HG03280 (cell line): ENCODE results near the gene SCRN2.

Experiments used
- ATAC-seq: cut with Tn5 transposase; IDR thresholded peaks from one replicate; pipeline ENCODE4 v1.9.1; 2021; ENCODE audit warnings: mild to moderate bottlenecking, moderate library complexity; ENCODE audit not compliant: unreplicated experiment

SCRN2 gene

DNA sequence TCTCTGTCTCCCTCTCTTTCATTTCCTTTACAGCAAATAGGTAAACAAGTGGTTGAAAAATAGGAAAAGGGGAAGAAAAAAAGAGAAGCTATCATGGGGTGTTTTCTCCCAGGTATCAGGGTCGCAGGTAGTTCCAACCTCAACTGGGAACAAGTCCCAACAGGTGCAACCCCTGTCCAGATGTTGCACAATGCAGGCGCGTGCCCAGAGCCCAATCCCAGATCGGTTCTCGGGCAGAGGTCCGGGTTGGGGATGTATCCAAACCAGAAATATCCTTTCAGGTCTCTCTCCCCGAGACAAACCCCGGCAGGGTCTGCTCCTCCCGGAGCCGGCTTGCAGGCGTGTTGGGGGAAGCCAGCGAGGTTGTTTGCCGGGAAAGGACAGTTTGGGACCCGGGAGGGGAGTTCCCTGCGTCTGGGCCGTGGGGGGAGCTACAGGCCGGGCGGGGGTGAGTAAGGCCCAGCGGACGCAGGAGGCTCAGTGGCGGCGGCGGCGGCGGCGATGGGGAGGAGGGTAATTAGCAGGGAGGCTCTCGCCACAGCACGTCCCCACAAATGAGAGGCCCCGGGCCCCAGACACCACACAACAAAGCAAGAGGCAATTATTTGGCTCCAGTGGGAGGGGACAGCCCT is 31.1 kb upstream of the SCRN2 start:
- ATAC-seq, result no peak

DNA sequence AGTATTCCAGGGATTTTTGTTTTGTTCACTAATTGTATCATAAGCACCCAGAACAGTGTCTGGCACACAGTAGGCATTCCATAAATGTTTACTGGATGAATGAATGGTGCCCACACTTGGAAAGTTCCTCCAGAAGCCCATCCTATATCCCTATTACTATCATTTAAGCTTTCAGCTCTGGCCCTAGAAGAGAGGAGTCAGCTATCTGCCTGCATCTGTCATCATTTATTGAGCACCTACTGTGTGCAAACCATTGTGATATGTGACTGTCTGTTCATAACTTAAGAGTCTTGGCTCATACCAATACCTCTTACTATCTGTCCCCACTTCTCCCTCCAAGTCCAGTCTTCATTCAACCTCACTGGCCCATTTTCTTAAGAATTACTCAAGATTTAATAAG is 30.0 kb upstream of the SCRN2 start:
- ATAC-seq, result no peak

DNA sequence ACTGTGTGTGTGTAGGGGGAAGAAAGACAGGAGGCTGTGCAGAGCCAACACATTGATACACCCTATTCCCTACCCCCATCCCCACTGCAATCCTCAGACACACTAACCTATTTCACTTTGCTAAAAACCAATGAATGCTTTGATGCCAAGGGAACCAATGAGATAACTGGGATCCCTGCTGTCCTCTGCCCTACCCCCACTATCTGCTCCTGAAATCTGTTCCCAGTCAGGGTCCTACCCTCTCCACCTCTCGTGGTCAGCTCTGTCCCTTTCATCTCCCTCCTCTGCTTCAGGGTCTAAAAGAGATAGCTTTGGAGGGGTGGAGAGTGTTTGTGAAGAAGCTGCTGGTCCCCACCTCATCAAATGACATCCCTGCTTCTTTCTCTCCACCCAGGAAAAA is 29.0 kb upstream of the SCRN2 start:
- no peak for ATAC-seq

DNA sequence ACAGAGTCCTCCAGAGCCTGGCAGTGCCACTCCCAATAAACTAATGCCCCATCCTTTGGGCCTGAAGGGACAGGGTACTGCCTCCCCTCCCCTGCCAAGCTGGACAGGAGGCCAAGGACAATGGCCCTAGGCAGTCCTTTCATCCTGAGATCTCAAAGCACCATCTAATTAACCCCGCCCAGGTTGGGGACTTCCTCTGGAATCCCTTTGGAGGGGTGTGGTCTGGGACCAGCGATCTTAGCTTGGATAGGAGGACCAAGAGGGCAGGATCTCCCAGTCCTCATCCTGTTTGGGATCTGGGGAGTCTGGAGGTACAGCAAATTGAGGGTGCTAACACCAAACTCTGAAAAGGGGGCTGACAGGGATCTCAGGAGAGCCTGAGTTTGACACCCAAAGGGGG is 28.0 kb upstream of the SCRN2 start:
- ATAC-seq, result no peak

DNA sequence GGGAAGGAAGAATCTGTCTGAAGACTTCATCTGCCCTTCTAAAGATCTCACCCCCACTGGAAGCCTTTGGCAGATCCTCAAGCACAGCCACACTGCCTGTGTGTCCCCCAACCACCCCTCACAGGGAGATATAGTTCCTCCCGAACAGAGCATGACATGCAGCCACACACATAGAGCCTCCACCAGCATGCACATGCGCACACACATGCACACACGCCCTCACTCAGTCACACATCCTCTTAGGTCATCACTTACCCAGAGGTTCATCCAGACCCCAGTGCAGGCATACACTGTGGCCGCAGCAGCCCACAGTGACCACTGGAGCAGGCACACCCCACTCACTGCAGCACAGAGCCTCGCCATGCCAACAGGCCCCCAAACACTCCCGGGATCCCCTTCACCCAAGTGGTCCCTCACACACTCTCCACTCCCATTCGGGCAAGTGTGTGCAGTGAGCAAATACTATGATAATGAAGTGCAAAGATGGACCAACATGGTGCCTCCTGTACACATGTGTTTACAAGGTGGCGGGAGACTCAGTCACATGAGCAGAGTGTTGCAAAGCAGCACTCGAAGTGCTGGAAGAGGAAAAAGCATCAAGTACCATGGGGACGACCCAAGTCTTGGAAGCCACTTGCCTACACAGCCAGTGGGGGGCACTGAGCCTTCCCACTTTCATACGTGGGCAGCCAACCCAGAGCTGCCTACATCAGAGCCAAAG is 26.9 kb upstream of the SCRN2 start:
- ATAC-seq, result no peak

DNA sequence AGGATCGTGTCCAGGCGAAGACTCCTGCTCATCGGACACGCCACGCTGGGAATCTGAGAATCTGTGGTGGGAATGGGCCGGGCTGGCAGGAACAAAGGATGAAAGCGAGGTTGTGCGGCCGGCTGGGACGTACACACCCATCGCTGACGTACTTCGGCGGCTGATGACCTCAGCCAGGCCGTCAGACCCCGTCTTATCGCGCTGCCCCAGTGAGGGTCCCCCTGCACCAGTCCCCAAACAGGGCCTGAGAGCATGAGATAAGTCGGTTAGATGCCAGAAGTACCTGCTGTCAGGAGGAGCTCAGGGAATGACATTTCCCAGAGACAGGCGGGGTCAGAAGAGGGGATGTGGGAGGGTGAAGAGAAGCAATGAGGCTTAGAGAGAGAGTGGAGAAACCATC is 25.9 kb upstream of the SCRN2 start:
- no peak for ATAC-seq

DNA sequence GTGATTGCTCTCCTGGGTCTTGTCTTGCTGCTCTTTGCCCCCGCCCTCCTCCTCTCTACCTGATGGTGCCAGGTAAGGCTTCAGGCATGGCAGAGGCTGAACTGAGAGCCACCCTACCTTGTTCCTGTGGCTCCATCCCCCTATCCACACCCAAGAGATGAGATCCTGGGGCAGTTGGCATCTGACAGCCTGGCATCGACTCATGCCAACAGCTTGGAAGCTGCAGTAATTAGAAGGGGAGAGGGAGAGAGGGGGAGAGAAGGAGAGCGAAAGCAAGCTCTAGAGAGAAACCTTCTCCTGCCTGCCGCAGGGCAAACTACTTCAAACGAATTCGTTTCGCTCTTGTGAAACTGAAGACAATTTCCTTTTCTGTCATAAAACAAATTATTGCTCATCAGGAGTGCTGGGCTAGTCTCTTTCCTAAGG is 23.7 kb upstream of the SCRN2 start:
- ATAC-seq, result no peak

DNA sequence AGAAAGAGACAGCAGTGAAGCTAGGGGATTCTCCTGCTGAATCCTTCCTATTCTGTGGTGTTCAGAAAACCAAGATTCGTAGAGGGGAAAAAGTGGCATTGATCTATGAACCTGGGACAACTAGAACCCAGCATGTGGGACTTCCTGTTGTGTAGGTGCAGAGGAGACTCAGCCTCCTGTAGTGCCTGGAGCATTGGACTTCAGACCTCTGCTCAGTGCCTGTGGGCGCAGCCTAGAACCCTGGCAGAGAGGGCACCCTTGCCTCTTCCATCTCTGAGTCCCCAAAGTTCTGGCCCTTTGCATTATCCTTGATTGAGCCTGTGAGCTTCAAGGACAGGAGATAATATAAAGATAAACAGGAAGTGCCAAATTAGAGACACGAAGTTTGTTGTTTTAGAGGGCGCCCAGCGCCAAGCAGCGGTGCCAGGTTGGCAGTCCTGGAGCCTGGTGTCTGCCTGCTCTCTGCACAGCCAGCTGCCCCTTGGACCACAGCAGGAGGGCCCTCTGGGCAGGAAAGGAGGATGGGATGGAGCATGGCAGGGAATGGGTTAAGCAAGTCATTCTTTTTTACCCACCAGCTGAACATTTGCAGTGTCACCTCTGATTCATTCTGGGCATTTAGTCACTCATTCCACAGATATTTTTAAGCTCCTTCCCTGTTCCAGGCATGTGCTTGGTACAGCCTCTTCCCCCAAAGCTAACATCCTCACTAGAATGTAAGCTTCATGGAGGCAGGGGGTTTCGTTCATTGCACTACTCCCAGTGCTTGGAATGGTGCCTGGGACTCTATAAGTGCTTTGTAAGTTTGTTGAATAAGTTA is 21.8 kb upstream of the SCRN2 start:
- ATAC-seq, result no peak

DNA sequence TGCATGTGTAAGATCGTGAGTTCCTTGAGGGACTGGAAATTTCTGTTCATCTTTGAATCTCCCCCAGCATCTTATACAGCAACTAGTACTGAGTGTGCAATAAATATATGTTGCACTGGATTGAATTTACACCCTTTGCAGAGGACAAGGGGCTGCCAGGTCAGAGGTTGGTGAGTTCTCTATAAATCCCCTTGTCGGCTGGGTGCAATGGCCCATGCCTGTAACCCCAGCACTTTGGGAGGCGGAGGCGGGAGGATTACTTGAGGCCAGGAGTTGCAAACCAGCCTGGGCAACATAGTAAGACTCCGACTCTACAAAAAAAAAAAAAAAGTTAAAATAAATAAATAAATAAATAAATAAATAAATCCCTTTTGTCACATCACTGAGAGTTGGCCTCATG is 19.3 kb upstream of the SCRN2 start:
- no peak for ATAC-seq

DNA sequence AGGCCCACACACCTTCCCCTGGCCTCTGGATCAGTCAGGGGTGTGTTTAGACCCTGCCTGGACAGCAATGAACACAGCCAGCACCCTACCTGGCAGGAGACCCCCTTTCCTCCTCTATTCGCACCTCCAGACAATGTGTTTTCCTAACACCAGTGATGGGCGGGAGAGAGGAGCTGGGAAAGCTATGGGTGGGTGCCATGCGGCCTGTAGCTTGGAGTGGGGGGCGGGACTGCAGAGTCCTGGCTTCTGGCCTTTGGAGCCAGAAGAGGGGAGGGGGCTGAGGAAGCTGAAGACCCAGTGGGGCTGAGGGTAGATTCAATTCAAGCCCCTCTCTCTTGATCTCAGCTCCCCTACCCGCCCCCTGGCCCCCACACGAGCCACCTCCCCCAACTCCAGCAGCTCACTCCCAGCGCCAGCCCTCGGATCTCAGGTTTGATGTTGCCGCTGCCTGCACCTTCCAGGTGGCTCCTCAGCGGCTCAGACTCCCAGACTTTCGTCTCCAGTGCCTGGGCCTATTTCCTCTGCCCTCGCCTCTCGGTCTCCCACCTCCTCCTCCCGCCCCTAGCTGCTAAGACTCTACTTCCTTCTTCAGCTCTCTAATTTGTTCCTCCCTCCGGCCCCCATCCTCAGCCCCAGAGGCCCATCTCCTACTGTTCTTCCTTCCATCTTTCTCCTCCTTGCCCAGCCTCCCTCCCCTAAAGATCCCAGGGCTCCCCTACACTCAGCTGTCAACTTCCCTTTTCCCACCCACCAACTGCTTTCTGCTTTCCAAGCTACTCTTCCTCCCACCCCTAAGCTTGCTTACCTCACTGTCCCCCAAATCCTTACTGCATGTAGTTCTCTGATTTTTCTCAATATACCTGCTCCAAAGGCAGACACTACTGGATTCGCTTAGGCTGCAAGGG is 16.7 kb upstream of the SCRN2 start:
- no peak for ATAC-seq

DNA sequence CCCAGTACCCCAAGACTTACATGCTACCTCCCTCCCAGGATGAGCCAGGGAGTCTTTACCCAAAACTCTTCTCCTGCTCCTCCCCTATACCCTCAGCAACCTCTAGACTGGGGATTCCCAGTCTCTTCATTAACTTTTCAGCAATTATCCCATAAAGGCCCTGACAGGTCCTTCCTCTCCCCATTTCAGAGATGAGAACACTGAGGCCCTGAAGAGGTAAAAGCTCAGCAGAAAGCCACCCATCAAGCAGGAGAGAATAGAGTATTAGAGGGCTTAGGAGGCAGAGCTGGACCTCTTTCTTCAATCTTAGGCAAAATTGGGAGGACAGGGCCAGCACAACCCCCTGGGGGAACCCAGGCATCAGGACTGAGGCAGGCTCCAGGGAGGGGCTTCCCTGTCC is 15.8 kb upstream of the SCRN2 start:
- ATAC-seq, result no peak

DNA sequence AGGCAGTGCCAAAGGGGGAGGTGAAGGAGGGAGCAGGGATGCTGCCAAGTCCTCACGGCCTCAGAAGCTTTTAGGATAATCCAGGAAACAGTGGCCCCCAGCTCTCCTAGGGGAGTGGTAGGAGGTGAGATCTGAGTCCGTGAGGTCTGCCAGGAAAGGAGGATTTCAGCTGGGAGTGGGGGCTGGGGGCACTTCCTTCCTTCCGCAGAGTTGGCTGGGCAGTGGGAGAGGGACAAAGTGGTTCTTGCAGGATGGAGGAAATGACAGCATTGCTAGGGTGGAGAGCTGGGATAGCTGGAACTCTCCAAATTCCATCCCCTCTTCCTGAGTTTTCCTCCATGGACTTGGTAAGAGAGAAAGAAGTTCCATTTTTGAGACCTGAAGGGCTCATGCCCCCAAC is 14.7 kb upstream of the SCRN2 start:
- ATAC-seq, result no peak

DNA sequence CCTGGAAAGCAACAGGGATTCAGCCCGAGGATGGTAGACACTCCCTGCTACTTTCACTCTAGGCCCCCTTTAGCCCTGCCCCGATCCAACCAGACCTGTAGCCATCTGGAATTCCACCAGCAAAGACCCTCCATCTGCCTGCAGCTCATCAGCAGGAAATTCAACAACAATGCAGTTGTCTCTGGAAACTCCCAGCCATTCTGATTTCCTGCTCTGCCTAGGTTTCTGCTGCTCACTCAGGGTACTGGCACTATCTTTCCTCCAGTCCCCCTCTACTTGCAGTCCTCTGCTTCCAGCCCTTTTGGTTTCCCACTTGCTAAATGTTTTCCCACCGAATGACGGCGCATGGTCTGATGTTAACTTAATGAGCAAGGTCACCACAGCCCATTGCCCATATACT is 12.5 kb upstream of the SCRN2 start:
- ATAC-seq, result no peak

DNA sequence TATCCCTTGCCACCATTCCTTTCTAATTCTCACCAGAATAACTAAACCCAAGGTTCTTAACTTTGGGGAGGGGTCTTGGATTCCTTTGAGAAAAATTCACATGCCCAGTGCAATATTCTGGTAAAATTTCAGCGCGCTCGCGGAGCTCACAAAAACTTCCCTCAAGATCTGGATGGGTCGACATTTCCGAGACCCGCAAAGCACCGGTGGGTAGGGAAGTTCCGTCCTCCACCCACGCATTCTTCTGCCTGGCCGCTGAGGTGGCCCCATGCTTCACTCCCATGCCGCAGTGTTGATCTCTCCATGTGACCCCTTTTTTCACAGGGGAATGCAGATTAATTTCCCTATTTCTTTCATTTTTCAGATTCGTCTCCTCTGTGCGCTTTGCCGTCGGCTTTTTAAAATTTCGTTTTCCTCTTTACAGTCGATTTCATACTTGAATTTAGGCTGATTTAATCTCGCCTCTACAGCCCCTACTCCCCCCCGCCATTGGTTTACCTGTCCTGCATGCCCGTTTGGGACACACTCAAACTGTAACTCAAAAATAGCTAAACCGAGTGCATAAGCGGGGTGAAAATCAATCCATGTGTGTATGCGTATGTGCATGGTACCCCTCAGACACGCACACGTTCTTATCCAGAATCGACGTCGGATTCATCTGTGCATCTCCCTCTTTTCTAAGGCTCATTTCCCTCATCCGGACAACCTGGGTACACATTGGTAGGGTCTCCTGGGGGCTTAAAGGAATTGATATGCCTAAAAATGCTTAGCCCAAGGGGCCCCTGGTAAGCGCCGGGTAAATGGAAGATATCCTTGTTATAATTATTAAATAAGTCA is 11.3 kb upstream of the SCRN2 start:
- no peak for ATAC-seq

DNA sequence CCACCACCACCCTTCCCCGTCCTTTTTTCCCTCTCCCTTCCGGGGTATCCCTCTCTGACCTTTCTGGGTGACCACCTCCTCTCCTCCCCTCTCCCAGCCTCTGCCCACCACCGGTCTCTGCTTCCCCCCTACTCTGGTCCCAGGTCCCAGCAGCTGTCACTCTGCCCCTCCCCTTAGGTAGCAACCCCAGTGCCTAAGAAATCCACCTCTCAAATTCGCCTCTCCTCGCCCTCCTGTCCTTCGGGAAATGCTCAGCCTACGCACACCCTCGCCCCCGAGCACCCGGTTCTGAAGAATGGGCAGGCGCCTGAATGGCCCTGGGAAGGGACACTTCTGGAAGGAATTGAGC is 10.7 kb upstream of the SCRN2 start:
- no peak for ATAC-seq

DNA sequence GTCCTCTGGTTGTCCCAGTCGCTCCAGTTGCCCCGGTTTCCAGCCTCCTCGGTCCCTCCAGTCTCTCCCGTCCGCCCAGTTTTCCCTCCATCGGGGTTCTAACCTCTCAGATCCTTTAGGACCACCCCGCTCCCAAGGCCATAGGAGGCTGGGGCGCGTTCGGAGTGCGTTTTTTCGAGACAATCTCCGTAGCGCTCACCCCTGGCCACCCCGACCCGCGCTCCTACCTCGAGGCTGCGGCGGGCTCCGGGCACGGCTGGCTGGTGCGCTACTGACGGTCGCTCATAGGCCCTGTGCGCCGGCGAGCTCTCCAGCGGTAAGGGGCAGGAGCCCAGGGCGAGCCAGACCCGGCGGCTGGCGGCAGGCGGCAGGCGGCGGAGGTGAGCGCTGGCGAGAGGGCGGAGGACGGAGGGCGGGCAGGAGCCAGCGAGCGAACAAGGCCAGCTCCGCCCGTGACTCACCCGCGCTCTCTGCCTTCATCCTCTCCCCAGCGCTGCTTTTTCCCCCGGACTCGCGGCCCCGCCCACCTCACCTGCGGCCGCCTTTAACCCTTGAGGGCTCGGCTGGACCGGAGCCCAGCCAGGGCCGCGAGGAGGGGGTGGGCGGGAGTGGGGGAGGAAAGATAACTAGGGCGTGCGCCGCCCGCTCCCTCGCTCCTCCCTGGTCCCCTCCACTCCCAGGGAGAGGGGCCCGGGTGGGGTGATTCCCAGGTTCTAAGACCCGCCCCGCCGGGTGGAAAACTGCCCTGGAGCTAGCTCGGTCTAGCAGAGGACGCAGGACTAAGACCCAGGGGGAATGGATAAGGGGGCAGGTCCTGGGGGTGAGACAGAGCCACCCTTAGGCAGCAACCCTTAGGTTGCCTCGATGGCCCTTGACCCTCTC is 9.9 kb upstream of the SCRN2 start, which contains the start of gene SP6:
Gene SP6 (minus strand): TSS at position 472 of the 882 bp plus-strand sequence. CDS start 2,734 bp downstream, outside the sequence.
- no peak for ATAC-seq

DNA sequence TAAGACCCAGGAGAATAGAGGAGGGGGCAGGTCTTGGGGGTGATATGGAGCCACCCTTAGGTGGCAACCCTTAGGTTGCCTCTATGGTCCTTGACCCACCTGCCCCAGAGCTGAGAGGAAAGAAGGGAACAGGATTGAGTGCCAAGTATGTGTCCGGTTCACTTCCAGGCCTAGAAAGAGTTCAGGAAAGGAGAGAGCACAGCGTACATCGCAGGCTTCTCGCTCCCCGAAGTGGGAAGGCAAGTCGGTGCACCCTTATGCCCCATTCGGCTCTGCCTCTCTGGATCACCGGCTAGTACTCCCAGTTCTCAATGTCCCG is 9.3 kb upstream of the SCRN2 start:
- ATAC-seq, result no peak

DNA sequence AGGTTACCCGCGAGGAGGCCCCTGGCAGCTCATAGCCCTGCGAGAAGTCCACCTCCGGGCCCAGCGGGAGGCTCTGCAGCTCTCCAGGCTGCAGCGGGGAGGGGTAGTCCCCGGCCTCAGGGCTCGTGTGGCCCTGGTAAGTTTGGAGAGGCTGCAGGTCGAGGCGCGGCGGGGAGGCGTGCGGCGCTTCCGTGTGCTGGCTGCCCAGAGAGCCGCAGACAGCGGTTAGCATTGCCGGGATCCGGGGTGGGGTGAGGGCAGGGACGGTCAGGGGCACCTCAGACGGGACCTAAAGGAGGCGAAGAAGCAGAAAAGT is 7.1 kb upstream of the SCRN2 start:
- no peak for ATAC-seq
